IMR-90 (cell line): ENCODE results near the gene CEBPA.

Source experiments
- FOS ChIP-seq: fragments of 150-350 bp; IDR thresholded peaks from 2 replicates; pipeline ENCODE4 v1.6.1; 2016; ENCODE audit warnings: low read depth, low read length
- MAFK ChIP-seq: IDR thresholded peaks from 2 replicates; pipeline ENCODE4 v1.6.1; 2012; ENCODE audit warnings: low read depth, low read length, improper control_type of control experiment
- MAZ ChIP-seq: IDR thresholded peaks from 2 replicates; pipeline ENCODE4 v1.6.1; 2012; ENCODE audit warnings: low read depth, mild to moderate bottlenecking, low read length, improper control_type of control experiment, moderate library complexity, borderline replicate concordance
- MXI1 ChIP-seq: IDR thresholded peaks from 2 replicates; pipeline ENCODE4 v1.6.1; 2012; ENCODE audit warnings: low read depth, mild to moderate bottlenecking, low read length, moderate library complexity, borderline replicate concordance
- POLR2A ChIP-seq: IDR thresholded peaks from 2 replicates; pipeline ENCODE4 v1.6.1; 2012; ENCODE audit warnings: mild to moderate bottlenecking, low read depth, low read length
- RAD21 ChIP-seq: IDR thresholded peaks from 2 replicates; pipeline ENCODE4 v1.6.1; 2012; ENCODE audit warnings: low read length, improper control_type of control experiment
- RCOR1 ChIP-seq: IDR thresholded peaks from 2 replicates; pipeline ENCODE4 v1.6.1; 2012; ENCODE audit warnings: mild to moderate bottlenecking, low read length, improper control_type of control experiment; ENCODE audit not compliant: insufficient replicate concordance
- RFX5 ChIP-seq: IDR thresholded peaks from 2 replicates; pipeline ENCODE4 v1.8.0; 2012; ENCODE audit warnings: low read depth, mild to moderate bottlenecking, low read length, moderate library complexity
- SMC3 ChIP-seq: fragments of 150-350 bp; IDR thresholded peaks from 2 replicates; pipeline ENCODE4 v1.6.1; 2016; ENCODE audit warnings: low read depth, mild to moderate bottlenecking, antibody characterized with exemption, low read length, moderate library complexity
- TF ChIP-seq, protein P1 (sequence below): conservative IDR thresholded peaks from 2 replicates; pipeline ENCODE4 v1.5.1; 2012; ENCODE audit warnings: mild to moderate bottlenecking, low read depth, low read length, improper control_type of control experiment
- TF ChIP-seq, protein P2 (sequence below): fragments of 150-350 bp; IDR thresholded peaks from 2 replicates; pipeline ENCODE4 v1.6.1; 2017; ENCODE audit warnings: mild to moderate bottlenecking, antibody characterized with exemption, low read length, low read depth

- TF ChIP-seq, protein P1, sequence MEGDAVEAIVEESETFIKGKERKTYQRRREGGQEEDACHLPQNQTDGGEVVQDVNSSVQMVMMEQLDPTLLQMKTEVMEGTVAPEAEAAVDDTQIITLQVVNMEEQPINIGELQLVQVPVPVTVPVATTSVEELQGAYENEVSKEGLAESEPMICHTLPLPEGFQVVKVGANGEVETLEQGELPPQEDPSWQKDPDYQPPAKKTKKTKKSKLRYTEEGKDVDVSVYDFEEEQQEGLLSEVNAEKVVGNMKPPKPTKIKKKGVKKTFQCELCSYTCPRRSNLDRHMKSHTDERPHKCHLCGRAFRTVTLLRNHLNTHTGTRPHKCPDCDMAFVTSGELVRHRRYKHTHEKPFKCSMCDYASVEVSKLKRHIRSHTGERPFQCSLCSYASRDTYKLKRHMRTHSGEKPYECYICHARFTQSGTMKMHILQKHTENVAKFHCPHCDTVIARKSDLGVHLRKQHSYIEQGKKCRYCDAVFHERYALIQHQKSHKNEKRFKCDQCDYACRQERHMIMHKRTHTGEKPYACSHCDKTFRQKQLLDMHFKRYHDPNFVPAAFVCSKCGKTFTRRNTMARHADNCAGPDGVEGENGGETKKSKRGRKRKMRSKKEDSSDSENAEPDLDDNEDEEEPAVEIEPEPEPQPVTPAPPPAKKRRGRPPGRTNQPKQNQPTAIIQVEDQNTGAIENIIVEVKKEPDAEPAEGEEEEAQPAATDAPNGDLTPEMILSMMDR = no peak
- TF ChIP-seq RAD21 (no peak), RFX5 (no peak), POLR2A (no peak), FOS (peak; percentile 61), MXI1 (no peak), MAFK (no peak), SMC3 (no peak), RCOR1 (no peak), MAZ (no peak)
- TF ChIP-seq, protein P2, sequence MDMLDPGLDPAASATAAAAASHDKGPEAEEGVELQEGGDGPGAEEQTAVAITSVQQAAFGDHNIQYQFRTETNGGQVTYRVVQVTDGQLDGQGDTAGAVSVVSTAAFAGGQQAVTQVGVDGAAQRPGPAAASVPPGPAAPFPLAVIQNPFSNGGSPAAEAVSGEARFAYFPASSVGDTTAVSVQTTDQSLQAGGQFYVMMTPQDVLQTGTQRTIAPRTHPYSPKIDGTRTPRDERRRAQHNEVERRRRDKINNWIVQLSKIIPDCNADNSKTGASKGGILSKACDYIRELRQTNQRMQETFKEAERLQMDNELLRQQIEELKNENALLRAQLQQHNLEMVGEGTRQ = no peak
Measured at GRCh38 chr19:33273881-33274662, 28.3 kb downstream of the CEBPA start.
